GM12872 (cell line): ENCODE measurements around the gene PBX4.
A peak's percentile ranks its signal among the peaks of the same experiment; 100 is the strongest.

Source experiments
- TF ChIP-seq, protein P1 (sequence below): IDR thresholded peaks from 3 replicates; pipeline ENCODE4 v1.5.1; 2011; ENCODE audit warnings: low read depth, mild to moderate bottlenecking, low read length, moderate library complexity; ENCODE audit not compliant: insufficient read depth

PBX4 gene, protein sequence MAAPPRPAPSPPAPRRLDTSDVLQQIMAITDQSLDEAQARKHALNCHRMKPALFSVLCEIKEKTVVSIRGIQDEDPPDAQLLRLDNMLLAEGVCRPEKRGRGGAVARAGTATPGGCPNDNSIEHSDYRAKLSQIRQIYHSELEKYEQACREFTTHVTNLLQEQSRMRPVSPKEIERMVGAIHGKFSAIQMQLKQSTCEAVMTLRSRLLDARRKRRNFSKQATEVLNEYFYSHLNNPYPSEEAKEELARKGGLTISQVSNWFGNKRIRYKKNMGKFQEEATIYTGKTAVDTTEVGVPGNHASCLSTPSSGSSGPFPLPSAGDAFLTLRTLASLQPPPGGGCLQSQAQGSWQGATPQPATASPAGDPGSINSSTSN

DNA sequence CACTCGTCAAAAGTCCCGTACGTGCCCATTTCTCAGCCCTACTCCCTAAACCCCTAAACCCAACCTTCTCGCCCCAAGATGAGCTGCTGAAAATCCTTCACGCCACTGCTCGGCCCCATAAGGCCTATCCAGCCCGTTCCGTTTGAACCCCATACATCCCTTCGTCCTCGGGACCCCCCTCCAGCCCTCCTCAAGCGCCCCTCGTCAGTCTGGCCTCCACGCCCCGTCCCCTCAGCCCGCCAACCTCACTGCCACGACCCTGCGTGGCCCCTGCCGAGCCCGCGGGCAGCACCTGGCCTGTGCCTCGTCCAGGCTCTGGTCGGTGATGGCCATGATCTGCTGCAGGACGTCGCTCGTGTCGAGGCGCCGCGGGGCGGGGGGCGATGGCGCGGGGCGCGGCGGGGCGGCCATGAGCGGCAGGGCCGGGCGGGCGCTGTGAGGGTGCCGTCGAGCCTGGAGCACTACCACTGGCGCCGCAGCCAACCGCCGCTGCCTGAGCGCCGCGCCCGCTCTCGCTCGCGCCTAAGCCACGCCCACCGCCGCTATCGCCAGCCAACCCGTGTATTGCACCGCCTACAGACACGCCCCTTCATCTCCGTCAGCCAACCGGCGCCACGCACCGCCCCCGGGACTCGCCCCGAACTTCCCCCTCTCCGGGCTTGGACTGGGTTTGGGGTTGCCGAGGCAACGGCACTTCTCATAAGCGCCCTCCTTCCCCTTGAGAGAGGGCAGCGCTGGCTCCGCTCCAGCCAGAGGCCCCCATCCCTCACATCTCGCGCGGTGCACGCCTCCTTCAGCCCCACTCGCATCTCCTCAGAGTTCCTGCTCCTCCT is at the start of gene PBX4:
Gene PBX4 (minus strand): TSS at position 469 of the 833 bp plus-strand sequence. CDS start 58 bp downstream, at position 411.
- TF ChIP-seq, protein P1, sequence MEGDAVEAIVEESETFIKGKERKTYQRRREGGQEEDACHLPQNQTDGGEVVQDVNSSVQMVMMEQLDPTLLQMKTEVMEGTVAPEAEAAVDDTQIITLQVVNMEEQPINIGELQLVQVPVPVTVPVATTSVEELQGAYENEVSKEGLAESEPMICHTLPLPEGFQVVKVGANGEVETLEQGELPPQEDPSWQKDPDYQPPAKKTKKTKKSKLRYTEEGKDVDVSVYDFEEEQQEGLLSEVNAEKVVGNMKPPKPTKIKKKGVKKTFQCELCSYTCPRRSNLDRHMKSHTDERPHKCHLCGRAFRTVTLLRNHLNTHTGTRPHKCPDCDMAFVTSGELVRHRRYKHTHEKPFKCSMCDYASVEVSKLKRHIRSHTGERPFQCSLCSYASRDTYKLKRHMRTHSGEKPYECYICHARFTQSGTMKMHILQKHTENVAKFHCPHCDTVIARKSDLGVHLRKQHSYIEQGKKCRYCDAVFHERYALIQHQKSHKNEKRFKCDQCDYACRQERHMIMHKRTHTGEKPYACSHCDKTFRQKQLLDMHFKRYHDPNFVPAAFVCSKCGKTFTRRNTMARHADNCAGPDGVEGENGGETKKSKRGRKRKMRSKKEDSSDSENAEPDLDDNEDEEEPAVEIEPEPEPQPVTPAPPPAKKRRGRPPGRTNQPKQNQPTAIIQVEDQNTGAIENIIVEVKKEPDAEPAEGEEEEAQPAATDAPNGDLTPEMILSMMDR, result no peak

DNA sequence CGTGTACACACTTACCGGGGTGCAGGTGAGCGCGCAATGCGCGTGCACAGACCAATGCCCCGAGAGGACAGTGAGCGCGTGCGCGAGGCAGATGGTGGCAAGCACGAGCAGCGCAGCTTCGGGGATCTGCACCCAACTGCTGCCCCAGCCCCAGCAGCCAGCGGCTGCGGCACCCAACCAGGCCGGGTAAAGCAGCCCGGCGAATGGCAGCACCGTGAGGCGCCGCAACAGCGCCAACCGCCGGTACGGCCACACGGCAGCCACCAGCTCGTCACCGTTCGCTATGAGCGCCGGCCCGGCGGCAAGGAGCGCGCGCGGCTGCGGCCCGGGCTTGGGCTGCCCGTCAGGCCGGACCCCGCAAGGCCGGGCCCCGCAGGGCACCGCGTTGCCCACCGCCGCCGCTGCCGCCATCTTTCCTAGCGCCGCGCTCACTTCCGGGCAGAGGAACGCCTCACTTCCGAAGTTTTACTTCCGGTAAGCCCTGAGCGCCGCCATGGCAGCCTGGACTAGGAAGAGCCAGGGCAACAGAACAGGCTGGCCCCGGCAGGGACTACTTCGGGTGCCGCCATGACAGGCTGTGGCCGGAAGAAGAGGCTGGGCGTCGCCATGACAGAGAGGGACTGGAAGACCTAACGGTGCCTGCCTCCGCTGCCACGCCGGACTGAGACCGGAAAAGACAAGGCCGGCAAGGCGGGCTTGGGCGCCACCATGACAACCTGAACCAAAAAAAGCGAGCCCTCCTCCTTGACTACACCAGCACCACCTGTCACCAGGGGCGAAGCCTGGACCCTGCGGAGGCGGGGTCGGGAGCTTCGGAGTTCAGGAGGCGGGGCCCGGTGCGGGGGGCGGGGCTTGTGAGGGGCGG is 45.0 kb upstream of the PBX4 start, which contains the start of gene ATP13A1:
Gene ATP13A1 (minus strand): TSS at position 421 of the 865 bp plus-strand sequence. CDS start 10 bp downstream, at position 411.
- TF ChIP-seq, protein P1, result peak; percentile 25; the same call in 1 of the 3 replicates

DNA sequence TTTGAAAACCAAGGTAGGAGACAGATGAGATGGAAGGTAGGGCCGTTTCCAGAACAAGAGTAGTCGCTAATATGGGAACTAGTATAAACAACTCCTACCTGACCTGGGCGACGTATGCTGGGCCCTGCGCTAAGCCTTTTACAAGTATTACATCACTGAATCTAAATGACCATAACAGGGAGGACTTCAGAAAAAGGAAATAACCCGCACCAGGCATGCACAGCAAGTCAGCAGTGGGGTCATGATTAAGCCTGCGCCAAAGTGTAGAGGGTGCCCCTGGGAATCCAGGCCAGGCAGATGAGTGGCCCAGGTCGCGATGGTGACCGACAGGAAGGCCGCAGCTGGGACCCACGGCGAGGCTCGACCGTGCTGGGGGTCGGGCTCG is 44.4 kb upstream of the PBX4 start:
- TF ChIP-seq, protein P1, result no peak

DNA sequence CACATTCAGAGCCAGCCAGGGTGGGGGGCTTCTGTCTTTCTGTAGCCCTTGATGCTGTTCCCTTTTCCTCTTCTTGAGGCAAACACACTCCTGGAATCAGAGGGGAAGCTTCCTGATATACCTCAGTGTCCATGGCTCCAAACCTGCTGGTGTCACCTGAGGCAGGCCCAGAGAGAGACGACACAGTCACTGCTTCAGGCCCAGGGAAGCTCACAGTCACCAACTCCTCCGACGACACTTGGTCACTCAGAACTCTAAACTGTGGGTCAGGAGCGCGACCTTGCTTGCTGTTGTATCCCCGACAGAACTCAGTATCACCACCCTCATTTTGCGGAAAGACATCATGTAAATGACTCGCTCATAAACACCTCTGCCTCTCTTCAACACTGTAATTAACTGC is 43.9 kb upstream of the PBX4 start:
- TF ChIP-seq, protein P1, result no peak

DNA sequence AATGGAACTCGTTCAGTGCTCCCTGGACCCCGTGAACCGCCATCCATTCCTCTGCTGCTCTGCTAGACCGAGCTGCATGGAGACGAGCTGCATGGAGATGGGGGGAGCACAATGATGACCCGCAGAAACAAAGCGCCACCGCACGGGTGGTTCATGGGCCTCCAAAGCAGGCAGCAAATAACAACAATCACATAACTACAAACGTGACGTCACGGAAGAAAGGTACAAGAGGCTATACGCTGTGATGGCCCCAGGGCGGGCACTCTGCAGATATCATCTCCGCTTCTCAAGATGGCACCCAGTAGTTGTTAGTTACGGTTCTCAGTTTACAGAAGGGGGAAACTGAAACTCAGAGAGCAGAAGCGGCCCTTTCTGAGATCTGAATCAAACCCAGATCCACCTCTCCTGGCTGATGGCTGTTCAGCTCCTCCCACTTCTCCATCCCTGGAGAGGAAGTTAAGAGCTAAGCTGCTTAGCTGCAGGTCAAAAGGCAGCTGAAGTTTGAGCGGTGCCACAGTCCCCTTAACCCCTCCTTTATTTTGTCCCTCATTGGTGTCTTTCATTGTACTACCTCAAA is 43.3 kb upstream of the PBX4 start:
- TF ChIP-seq, protein P1, result no peak

DNA sequence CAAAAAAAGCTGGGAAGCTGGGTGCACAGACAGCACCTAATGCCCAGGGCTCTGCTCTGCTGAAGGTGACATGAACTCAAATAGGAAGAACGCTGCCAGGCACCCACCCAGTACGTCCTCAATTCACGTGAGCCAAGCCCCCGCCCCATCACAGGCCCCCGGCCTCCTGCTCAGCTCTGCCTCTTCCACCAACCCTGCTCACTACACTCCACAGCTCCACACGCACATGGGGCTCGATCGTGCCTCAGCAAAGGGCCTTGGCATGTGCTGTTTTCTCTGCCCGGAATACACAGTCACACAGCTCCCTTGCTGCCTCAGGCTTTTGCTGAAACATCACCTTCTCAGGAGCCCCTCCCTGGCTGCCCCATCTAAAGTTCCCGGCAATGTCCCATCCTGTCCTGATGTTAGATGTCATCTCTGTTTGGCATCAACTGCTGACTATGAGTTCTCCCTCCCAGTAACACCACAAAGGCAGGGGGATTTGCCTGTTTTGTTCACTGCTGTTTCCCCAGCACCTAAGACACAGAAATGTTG is 42.7 kb upstream of the PBX4 start:
- TF ChIP-seq, protein P1, result no peak
